BE2C (cell line): ENCODE results near the gene MID2.
"Not testable (repeated sequence)": the region's sequence is repeated elsewhere in the genome, so short reads cannot be mapped to it uniquely, and the experiment has no call there.

Source experiments
- DNase-seq: peaks from one replicate; pipeline ENCODE4 v3.0.0-alpha.2; 2020
- H3K27me3 ChIP-seq: fragments of 250-450 bp; sonication (Bioruptor Pico); 2 replicates; pipeline ENCODE4 v1.5.1; 2020; ENCODE audit warnings: mild to moderate bottlenecking
- H3K36me3 ChIP-seq: fragments of 250-450 bp; sonication (Bioruptor Pico); 2 replicates; pipeline ENCODE4 v1.5.1; 2020; ENCODE audit warnings: mild to moderate bottlenecking
- H3K4me1 ChIP-seq: fragments of 250-450 bp; sonication (Bioruptor Pico); 2 replicates; pipeline ENCODE4 v1.5.1; 2020
- H3K4me3 ChIP-seq: 2 replicates; pipeline ENCODE4 v1.5.1; 2011; ENCODE audit warnings: low read depth, low read length
- H3K9me3 ChIP-seq: fragments of 250-450 bp; sonication (Bioruptor Pico); 2 replicates; pipeline ENCODE4 v1.5.1; 2020
- CTCF ChIP-seq: IDR thresholded peaks from 2 replicates; pipeline ENCODE4 v1.5.1; 2012; ENCODE audit warnings: mild to moderate bottlenecking, low read depth, low read length

Gene MID2

DNA sequence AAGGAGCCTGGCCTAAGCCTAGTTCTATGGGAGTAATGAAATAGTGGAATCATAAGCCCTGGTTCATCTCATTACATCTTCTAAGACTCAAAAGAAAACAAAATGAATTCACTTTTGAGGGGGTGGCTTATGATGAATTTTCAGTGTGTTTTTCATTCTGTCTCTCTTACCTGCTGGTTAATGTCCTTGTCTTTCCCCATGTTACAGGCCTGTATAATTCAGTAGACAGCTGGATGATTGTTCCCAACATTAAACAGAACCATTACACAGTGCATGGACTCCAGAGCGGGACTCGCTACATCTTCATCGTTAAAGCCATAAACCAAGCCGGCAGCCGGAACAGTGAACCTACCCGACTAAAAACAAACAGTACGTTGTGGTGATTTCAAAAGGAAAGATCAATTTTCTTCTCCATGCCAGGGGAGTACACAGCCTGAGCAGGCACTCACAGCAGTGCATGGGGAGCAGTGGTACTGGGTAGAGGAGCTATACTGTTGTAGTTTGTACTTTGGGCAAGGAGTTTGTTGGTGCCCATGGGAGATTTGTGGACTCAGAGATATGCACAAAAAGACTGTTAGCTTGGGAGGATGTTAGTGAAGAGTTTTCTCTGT, 98.6 kb downstream of the MID2 start:
- Histone ChIP-seq H3K4me1 (no peaks in the 10 kb centered on the region), H3K9me3 (no peaks in the 10 kb centered on the region), H3K36me3 (no peaks in the 10 kb centered on the region), H3K4me3 (no peak overlapping the region), H3K27me3 (no peaks in the 10 kb centered on the region)
- TF ChIP-seq CTCF, result no peak
- DNase-seq, result no peak

- Histone ChIP-seq H3K4me3 (no peak overlapping the region), H3K4me1 (no peaks in the 10 kb centered on the region), H3K36me3 (no peaks in the 10 kb centered on the region), H3K27me3 (no peaks in the 10 kb centered on the region), H3K9me3 (no peaks in the 10 kb centered on the region)
- TF ChIP-seq CTCF, result no peak
- no peak for DNase-seq
These were observed 108.6 kb downstream of the MID2 start for GRCh38 chrX:107934262-107934661.

- no peak for DNase-seq
- Histone ChIP-seq H3K36me3 (no peaks in the 10 kb centered on the region), H3K4me3 (no peak overlapping the region), H3K4me1 (no peaks in the 10 kb centered on the region), H3K27me3 (no peaks in the 10 kb centered on the region), H3K9me3 (no peaks in the 10 kb centered on the region)
- no peak for TF ChIP-seq CTCF
These were observed 109.5 kb downstream of the MID2 start for GRCh38 chrX:107935200-107935599.

DNA sequence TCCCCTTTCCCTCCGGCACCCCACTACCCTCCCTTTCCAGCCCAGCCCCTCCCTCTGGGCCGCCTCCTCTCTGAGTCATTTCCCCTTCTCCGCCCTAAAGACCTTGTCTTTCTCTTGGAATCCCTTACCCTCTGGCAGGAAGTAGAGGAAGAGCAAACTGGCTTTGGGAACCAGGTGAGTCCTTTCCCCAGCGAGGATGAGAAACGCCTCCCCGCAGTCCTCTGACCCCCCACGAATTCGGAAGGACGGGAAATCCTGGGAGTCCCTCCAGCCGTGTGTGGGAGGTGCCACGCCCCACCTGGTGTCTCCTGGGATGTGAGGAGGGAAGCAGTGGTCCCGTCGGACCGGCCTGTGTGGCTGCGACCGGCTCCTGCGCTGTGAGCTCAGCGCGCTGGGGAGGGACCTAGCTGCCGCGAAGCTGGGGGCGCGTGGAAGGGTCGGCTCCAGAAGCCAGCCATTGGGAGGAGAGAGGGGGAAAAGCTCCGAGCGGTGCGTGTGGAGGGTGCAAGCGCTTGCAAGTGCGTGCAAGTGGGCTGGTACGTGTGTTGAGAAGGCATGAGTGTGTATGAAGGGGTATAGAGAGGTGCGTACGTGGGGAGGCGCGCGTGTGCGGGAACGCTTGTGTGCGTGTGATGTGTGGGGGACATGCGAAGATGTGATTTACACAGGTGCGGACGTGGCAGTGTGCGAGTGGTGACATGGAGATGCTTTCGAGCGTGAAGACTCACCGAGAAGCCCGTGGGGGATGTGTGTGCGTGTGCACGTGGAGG, 110.2 kb downstream of the MID2 start:
- no peaks in the 10 kb centered on the region for H3K4me1 ChIP-seq
- H3K9me3 ChIP-seq, result no peaks in the 10 kb centered on the region
- H3K27me3 ChIP-seq, result no peaks in the 10 kb centered on the region
- no peak for TF ChIP-seq CTCF
- DNase-seq, result no peak
- no peaks in the 10 kb centered on the region for H3K36me3 ChIP-seq
- no peak overlapping the region for H3K4me3 ChIP-seq

DNA sequence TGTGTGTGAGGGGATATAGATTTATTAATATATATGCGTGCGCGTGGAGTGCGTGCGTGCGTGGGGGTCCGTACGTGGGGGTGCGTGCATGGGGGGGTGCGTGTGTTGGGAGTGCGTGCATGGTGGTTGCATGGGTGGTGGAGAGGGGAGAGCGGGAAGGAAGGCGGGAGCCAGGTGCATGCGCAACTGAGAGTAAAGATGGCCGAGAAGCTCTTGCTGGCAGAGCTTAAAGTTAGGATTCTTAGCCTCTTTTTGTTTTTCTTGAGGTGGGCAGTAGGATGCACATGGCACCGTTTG, 110.7 kb downstream of the MID2 start:
- TF ChIP-seq CTCF, result no peak
- no peak for DNase-seq
- H3K27me3 ChIP-seq, result no peaks in the 10 kb centered on the region

GRCh38 chrX:107940095-107940494, 114.4 kb downstream of the MID2 start:
- Histone ChIP-seq H3K9me3 (no peaks in the 10 kb centered on the region), H3K4me3 (no peak overlapping the region), H3K27me3 (no peaks in the 10 kb centered on the region), H3K4me1 (no peaks in the 10 kb centered on the region), H3K36me3 (no peaks in the 10 kb centered on the region)
- no peak for TF ChIP-seq CTCF
- DNase-seq, result no peak

More for the DNA sequence above, 110.7 kb downstream of the MID2 start:
- no peaks in the 10 kb centered on the region for H3K4me1 ChIP-seq
- no peaks in the 10 kb centered on the region for H3K9me3 ChIP-seq
- H3K36me3 ChIP-seq, result no peaks in the 10 kb centered on the region
- H3K4me3 ChIP-seq, result no peak overlapping the region

DNA sequence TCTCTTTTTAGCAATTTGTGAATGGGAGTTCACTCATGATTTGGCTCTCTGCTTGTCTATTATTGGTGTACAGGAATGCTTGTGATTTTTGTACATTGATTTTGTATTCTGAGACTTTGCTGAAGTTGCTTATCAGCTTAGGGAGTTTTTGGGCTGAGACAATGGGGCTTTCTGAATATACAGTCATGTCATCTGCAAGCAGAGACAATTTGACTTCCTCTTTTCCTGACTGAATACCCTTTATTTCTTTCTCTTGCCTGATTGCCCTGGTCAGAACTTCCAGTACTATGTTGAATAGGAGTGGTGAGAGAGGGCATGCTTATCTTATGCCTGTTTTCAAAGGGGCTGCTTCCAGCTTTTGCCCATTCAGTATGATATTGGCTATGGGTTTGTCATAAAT, 129.7 kb downstream of the MID2 start:
- not testable (repeated sequence) for H3K27me3 ChIP-seq, H3K4me3 ChIP-seq

More for the DNA sequence above, 129.7 kb downstream of the MID2 start:
- not testable (repeated sequence) for H3K4me1 ChIP-seq, H3K9me3 ChIP-seq, DNase-seq, H3K36me3 ChIP-seq
